HUES64 (cell line): ENCODE data around the gene MGMT.

Source experiments
- H3K27ac ChIP-seq: 2 replicates; pipeline ENCODE4 v1.7.0; 2013; ENCODE audit warnings: low read depth, low read length, inconsistent platforms
- H3K27me3 ChIP-seq: 2 replicates; pipeline ENCODE4 v1.6.1; 2013; ENCODE audit warnings: mild to moderate bottlenecking, low read length; ENCODE audit not compliant: insufficient read depth
- H3K36me3 ChIP-seq: 2 replicates; pipeline ENCODE4 v1.6.1; 2013; ENCODE audit warnings: mild to moderate bottlenecking, low read length; ENCODE audit not compliant: insufficient read depth
- H3K4me1 ChIP-seq: 2 replicates; pipeline ENCODE4 v1.6.1; 2013; ENCODE audit warnings: mild to moderate bottlenecking, low read length, moderate library complexity; ENCODE audit not compliant: insufficient read depth
- H3K4me3 ChIP-seq: 2 replicates; pipeline ENCODE4 v1.5.1; 2013; ENCODE audit warnings: mild to moderate bottlenecking, low read length, moderate library complexity
- H3K9ac ChIP-seq: 2 replicates; pipeline ENCODE4 v1.6.1; 2013; ENCODE audit warnings: mild to moderate bottlenecking, low read depth, low read length
- H3K9me3 ChIP-seq: 2 replicates; pipeline ENCODE4 v1.6.1; 2013; ENCODE audit warnings: low read depth, low read length; ENCODE audit not compliant: insufficient read depth
- WGBS: fragments of 150-250, 120-280 bp; methylation state at CpG from one replicate; pipeline ENCODE4 v1.1.7; 2013; ENCODE audit warnings: missing lambda C conversion rate; 5-methylcytosine and 5-hydroxymethylcytosine counted together

Gene MGMT

GRCh38 chr10:129741978-129742741, 275.1 kb downstream of the MGMT start:
- Histone ChIP-seq H3K9me3 (no peaks in the 10 kb centered on the region; the same call in 1 of the 2 replicates), H3K9ac (no peak overlapping the region), H3K4me1 (no peaks in the 10 kb centered on the region), H3K27me3 (no peaks in the 10 kb centered on the region), H3K4me3 (no peak overlapping the region), H3K27ac (no peak overlapping the region), H3K36me3 (no peaks in the 10 kb centered on the region)
- WGBS = 96% methylated on average over 19 of the region's 19 CpGs

- Histone ChIP-seq H3K27ac (no peak overlapping the region), H3K36me3 (no peaks in the 10 kb centered on the region), H3K9me3 (no peaks in the 10 kb centered on the region; the same call in 1 of the 2 replicates), H3K9ac (no peak overlapping the region), H3K4me3 (no peak overlapping the region), H3K4me1 (no peaks in the 10 kb centered on the region), H3K27me3 (no peaks in the 10 kb centered on the region)
- 95% methylated on average over 28 of the region's 30 CpGs for WGBS
These were observed 275.9 kb downstream of the MGMT start for GRCh38 chr10:129742742-129743550.

GRCh38 chr10:129743738-129744133, 276.7 kb downstream of the MGMT start:
- 97% methylated on average over 7 of the region's 7 CpGs for WGBS
- no peak overlapping the region for H3K9ac ChIP-seq
- H3K9me3 ChIP-seq = peaks cover 2% of the 10 kb centered on the region; the same call in 1 of the 2 replicates
- H3K27ac ChIP-seq = no peak overlapping the region
- H3K4me1 ChIP-seq = no peaks in the 10 kb centered on the region
- no peaks in the 10 kb centered on the region for H3K27me3 ChIP-seq
- no peak overlapping the region for H3K4me3 ChIP-seq
- H3K36me3 ChIP-seq = no peaks in the 10 kb centered on the region

- Histone ChIP-seq H3K4me3 (no peak overlapping the region), H3K9ac (no peak overlapping the region), H3K27ac (no peak overlapping the region), H3K9me3 (peaks cover 9% of the 10 kb centered on the region; the same call in 1 of the 2 replicates), H3K4me1 (no peaks in the 10 kb centered on the region), H3K36me3 (no peaks in the 10 kb centered on the region), H3K27me3 (no peaks in the 10 kb centered on the region)
- WGBS = 95% methylated on average over 22 of the region's 22 CpGs
These were observed 277.4 kb downstream of the MGMT start for GRCh38 chr10:129744134-129745111.

GRCh38 chr10:129745186-129745750, 278.2 kb downstream of the MGMT start:
- peaks cover 15% of the 10 kb centered on the region; the same call in 1 of the 2 replicates for H3K9me3 ChIP-seq
- no peaks in the 10 kb centered on the region for H3K4me1 ChIP-seq
- no peaks in the 10 kb centered on the region for H3K27me3 ChIP-seq
- no peak overlapping the region for H3K4me3 ChIP-seq
- no peak overlapping the region for H3K9ac ChIP-seq
- 96% methylated on average over 11 of the region's 13 CpGs for WGBS
- no peak overlapping the region for H3K27ac ChIP-seq
- no peaks in the 10 kb centered on the region for H3K36me3 ChIP-seq

GRCh38 chr10:129754211-129755050, 287.4 kb downstream of the MGMT start:
- WGBS = 88% methylated on average over 11 of the region's 11 CpGs
- Histone ChIP-seq H3K9ac (no peak overlapping the region), H3K4me1 (no peaks in the 10 kb centered on the region), H3K4me3 (no peak overlapping the region), H3K27me3 (no peaks in the 10 kb centered on the region), H3K36me3 (no peaks in the 10 kb centered on the region), H3K9me3 (peaks cover 29% of the 10 kb centered on the region), H3K27ac (no peak overlapping the region)

- H3K27me3 ChIP-seq = no peaks in the 10 kb centered on the region
- H3K36me3 ChIP-seq = no peaks in the 10 kb centered on the region
- 88% methylated on average over 2 of the region's 2 CpGs for WGBS
- H3K9ac ChIP-seq = no peak overlapping the region
- no peaks in the 10 kb centered on the region for H3K4me1 ChIP-seq
- peaks cover 24% of the 10 kb centered on the region for H3K9me3 ChIP-seq
- no peak overlapping the region for H3K4me3 ChIP-seq
- H3K27ac ChIP-seq = no peak overlapping the region
These were observed 288.1 kb downstream of the MGMT start for GRCh38 chr10:129755158-129755591.

- Histone ChIP-seq H3K9ac (no peak overlapping the region), H3K4me3 (no peak overlapping the region), H3K36me3 (no peaks in the 10 kb centered on the region), H3K27ac (no peak overlapping the region), H3K4me1 (no peaks in the 10 kb centered on the region), H3K27me3 (no peaks in the 10 kb centered on the region), H3K9me3 (peaks cover 24% of the 10 kb centered on the region)
- WGBS = 94% methylated on average over 9 of the region's 9 CpGs
These were observed 288.6 kb downstream of the MGMT start for GRCh38 chr10:129755621-129756020.

GRCh38 chr10:129756912-129757901, 290.2 kb downstream of the MGMT start:
- H3K36me3 ChIP-seq = no peaks in the 10 kb centered on the region
- no peak overlapping the region for H3K27ac ChIP-seq
- no peaks in the 10 kb centered on the region for H3K4me1 ChIP-seq
- no peak overlapping the region for H3K9ac ChIP-seq
- peaks cover 19% of the 10 kb centered on the region for H3K9me3 ChIP-seq
- no peaks in the 10 kb centered on the region for H3K27me3 ChIP-seq
- WGBS = 93% methylated on average over 21 of the region's 21 CpGs
- H3K4me3 ChIP-seq = no peak overlapping the region
